Body of pancreas (tissue), 4 donors: ENCODE measurements around the gene SEPTIN5. TPM values are rescaled to one million over a fixed set of nuclear protein-coding genes. Genes with fewer than 3 reads are reported as not detected.

Source experiments
- ATAC-seq: fragments of 150-250 bp; one replicate; pipeline ENCODE4 v1.9.1; 2016
- DNase-seq, 4 donors: peaks; one replicate each; pipeline ENCODE4 v3.0.0-alpha.2; 2019
- H3K27ac ChIP-seq, 4 donors: fragments of 200-600 bp; sonication (generic); 1 replicate in 3 of 4; 2 replicates in 1 of 4; pipeline versions ENCODE4 v1.5.1 to v1.6.1; 2016 to 2019; ENCODE audit warnings: mild to moderate bottlenecking in 1 of 4, mixed read lengths in 1 of 4, moderate library complexity in 1 of 4
- H3K27me3 ChIP-seq, 2 donors: fragments of 200-600 bp; sonication (generic); one replicate each; pipeline ENCODE4 v1.6.0; 2016; ENCODE audit warnings: mild to moderate bottlenecking in 1 of 2
- H3K36me3 ChIP-seq, 2 donors: fragments of 200-600 bp; sonication (generic); replicated peaks in 1 of 2; 2 replicates each; pipeline ENCODE4 v1.5.1; 2016; ENCODE audit warnings: low read depth in 2 of 2; ENCODE audit not compliant: insufficient read depth in 1 of 2
- H3K4me1 ChIP-seq: fragments of 200-600 bp; sonication (generic); one replicate; pipeline ENCODE4 v1.6.0; 2016
- H3K4me3 ChIP-seq, 2 donors: fragments of 200-600 bp; sonication (generic); 1 replicate in 1 of 2; 2 replicates in 1 of 2; pipeline ENCODE4 v1.5.1; 2016 to 2019
- H3K9me3 ChIP-seq, 3 donors: fragments of 200-600 bp; sonication (generic); 1 replicate in 2 of 3; 2 replicates in 1 of 3; pipeline ENCODE4 v1.5.1; 2016
- POLR2A ChIP-seq, 3 donors: fragments of 450-650 bp; IDR thresholded peaks; one replicate each; pipeline ENCODE4 v1.6.1; 2016; ENCODE audit warnings: antibody characterized with exemption in 3 of 3, mild to moderate bottlenecking in 2 of 3
- WGBS, 2 donors: methylation state at CpG; one replicate each; pipeline ENCODE4 v1.1.5; 2017; 5-methylcytosine and 5-hydroxymethylcytosine counted together
- intact Hi-C: fragments of 100-400 bp; cut with DNase I; formaldehyde crosslinking; loops from one replicate; pipeline ENCODE4 v1.15.1; 2023
- total RNA-seq, 2 donors: library from RNA; depleted of rRNA; stranded (reverse); fragments of >200 nt; gene quantifications; one replicate each; pipeline ENCODE4 v1.1.0, GENCODE V29; 2016
- TF ChIP-seq, protein P1 (sequence below), 7 experiments: fragments of 450-650 bp in 4 of 7; fragments of 200-600 bp in 3 of 7; sonication (generic) in 3 of 7; IDR thresholded peaks; one replicate each; pipeline ENCODE4 v1.5.1; 2016 to 2019; ENCODE audit warnings: antibody characterized with exemption in 7 of 7

Gene SEPTIN5
- total RNA-seq, 2 donors from 2014 or later, result 15.0 to 15.2 TPM

DNA sequence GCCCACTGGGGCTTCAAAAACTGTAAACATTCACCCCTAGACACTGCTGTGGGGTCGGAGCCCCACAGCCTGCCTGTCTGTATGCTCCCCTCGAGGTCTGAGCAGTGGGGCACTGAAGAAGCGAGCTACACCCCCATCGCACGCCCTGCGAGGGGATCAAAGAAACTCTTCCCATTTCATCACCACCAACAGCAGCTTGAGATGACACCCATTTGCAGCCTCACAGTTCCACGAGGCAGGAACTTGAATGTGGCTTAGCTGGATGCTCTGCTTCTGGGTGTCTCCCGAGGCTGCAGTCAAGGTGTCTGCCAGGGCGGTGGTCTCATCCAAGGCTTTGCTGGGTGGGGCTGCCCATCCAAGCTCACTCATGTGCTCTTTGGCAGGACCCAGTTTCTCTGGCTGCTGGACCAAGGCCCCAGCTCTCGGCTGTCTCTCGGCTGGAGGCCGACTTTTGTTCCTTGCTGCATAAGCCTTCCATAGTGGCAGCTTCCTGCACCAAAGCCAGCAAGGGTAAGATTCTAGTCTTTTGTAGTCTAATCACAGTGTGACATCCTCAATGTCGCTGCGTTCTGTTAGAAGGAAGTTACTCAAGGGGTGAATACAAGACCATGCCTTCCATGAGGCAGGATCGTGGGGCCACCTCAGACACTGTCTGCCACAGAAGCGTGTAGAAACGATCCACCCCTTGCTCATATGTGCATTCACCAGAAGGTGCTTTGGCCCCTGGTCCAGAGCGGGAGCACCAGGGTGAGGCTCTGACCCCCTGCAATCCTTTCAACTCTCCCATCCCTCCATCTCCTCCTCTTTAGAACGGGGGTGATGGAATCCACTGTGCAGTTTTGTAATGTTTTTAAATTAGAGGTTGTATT lies 46.2 kb upstream of the SEPTIN5 start:
- no peaks in the 10 kb centered on the region for H3K36me3 ChIP-seq
- no peak overlapping the region for H3K27ac ChIP-seq
- ATAC-seq, result no peak
- no peaks in the 10 kb centered on the region for H3K27me3 ChIP-seq
- DNase-seq, result no peak
- H3K4me3 ChIP-seq, result no peak overlapping the region
- H3K9me3 ChIP-seq, result no peaks in the 10 kb centered on the region
- TF ChIP-seq POLR2A (IDR thresholded peaks at IDR 0.05), result no peak
- TF ChIP-seq, protein P1, sequence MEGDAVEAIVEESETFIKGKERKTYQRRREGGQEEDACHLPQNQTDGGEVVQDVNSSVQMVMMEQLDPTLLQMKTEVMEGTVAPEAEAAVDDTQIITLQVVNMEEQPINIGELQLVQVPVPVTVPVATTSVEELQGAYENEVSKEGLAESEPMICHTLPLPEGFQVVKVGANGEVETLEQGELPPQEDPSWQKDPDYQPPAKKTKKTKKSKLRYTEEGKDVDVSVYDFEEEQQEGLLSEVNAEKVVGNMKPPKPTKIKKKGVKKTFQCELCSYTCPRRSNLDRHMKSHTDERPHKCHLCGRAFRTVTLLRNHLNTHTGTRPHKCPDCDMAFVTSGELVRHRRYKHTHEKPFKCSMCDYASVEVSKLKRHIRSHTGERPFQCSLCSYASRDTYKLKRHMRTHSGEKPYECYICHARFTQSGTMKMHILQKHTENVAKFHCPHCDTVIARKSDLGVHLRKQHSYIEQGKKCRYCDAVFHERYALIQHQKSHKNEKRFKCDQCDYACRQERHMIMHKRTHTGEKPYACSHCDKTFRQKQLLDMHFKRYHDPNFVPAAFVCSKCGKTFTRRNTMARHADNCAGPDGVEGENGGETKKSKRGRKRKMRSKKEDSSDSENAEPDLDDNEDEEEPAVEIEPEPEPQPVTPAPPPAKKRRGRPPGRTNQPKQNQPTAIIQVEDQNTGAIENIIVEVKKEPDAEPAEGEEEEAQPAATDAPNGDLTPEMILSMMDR (IDR thresholded peaks at IDR 0.05), result no peak
- no peaks in the 10 kb centered on the region for H3K4me1 ChIP-seq
- WGBS, 2 donors, result 76 to 91% methylated on average over 8 to 19 of the region's 19 CpGs
- intact Hi-C loops, result no loop called here

DNA sequence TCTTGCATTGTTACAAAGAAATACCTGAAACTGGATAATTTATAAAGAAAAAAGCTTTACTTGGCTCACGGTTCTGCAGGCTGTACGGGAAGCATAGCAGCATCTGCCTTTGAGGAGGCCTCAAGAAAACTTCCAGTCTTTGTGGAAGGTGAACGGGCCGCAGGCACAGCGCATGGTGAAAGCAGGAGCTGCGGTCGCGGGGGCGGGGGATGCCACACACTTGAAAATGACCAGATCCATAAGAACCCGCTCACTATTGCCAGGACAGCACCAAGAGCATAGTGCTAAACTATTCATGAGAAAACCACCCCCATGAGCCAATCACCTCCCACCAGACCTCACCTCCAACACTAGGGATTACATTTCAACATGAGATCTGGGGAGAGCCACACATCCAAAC lies 45.6 kb upstream of the SEPTIN5 start:
- DNase-seq (no peak), ATAC-seq (no peak)
- intact Hi-C loops, result no loop called here
- no peaks in the 10 kb centered on the region for H3K9me3 ChIP-seq
- TF ChIP-seq POLR2A (IDR thresholded peaks at IDR 0.05), result no peak
- TF ChIP-seq, protein P1 (IDR thresholded peaks at IDR 0.05), result no peak
- H3K4me1 ChIP-seq, result no peaks in the 10 kb centered on the region
- 81 to 85% methylated on average over 9 to 10 of the region's 10 CpGs for whole genome bisulfite sequencing, 2 donors
- H3K4me3 ChIP-seq, result no peak overlapping the region
- no peaks in the 10 kb centered on the region for H3K27me3 ChIP-seq
- no peak overlapping the region for H3K27ac ChIP-seq
- H3K36me3 ChIP-seq, result no peaks in the 10 kb centered on the region

DNA sequence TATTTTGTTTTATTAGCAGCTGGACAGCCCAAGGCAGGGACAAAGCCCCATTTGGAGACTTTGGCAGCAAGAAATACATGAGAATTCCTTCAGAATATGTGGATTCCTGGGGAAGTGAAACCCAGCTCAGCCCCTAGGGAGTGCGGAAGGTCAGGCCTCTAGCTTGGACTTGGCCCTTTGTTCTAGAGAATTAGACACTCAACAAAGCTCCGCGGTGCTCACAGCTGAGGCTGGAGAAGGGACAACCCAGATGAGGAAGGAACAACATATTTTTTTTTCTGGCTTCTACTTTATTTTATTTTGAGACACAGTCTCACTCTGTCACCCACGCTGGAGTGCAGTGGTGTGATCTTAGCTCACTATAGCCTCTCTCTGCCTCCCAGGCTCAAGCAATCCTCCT lies 44.7 kb upstream of the SEPTIN5 start:
- no peak for TF ChIP-seq POLR2A (IDR thresholded peaks at IDR 0.05)
- TF ChIP-seq, protein P1 (IDR thresholded peaks at IDR 0.05), result no peak
- no peaks in the 10 kb centered on the region for H3K27me3 ChIP-seq
- no peaks in the 10 kb centered on the region for H3K4me1 ChIP-seq
- no peak overlapping the region for H3K27ac ChIP-seq
- H3K4me3 ChIP-seq, result no peak overlapping the region
- no peaks in the 10 kb centered on the region for H3K9me3 ChIP-seq
- WGBS, 2 donors, result 62 to 85% methylated on average over 4 of the region's 4 CpGs
- no peak for DNase-seq
- H3K36me3 ChIP-seq, result no peaks in the 10 kb centered on the region
- no peak for ATAC-seq
- intact Hi-C loops, result no loop called here

DNA sequence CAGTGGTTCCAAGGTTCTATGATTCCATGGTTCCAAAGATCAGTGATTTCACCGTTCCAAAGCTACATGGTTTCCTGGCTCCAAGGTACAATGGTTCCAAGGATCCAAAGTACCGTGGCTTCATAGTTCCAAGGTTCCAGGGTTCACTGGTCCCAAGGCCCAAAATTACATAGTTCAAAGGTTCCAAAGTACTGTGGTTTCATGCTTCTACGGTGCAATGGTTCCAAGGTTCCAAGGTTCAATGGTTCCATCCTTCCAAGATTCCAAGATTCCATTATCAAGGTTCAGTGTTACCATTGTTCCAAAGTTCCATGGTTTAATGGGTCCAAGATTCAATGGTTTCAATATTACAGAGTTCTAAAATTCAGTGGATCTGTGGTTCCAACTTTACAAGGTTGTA lies 43.0 kb upstream of the SEPTIN5 start:
- no peaks in the 10 kb centered on the region for H3K36me3 ChIP-seq
- DNase-seq (no peak), ATAC-seq (no peak)
- TF ChIP-seq, protein P1 (IDR thresholded peaks at IDR 0.05), result no peak
- TF ChIP-seq POLR2A (IDR thresholded peaks at IDR 0.05), result no peak
- H3K4me1 ChIP-seq, result no peaks in the 10 kb centered on the region
- intact Hi-C loops, result no loop called here
- H3K27ac ChIP-seq, result no peak overlapping the region
- no peaks in the 10 kb centered on the region for H3K27me3 ChIP-seq
- no peaks in the 10 kb centered on the region for H3K9me3 ChIP-seq
- no peak overlapping the region for H3K4me3 ChIP-seq
- 70 to 84% methylated on average over 3 of the region's 3 CpGs for WGBS, 2 donors
